Common myeloid progenitor, CD34-positive (primary cell): ENCODE results near the gene MT1B.
"Not testable (repeated sequence)": the region's sequence is repeated elsewhere in the genome, so short reads cannot be mapped to it uniquely, and the experiment has no call there.

Source experiments
- CTCF ChIA-PET: fragments of 350-600 bp; sonication (Branson Sonifier 250); formaldehyde crosslinking; loops from one replicate; lab custom pipeline; 2021; ENCODE audit warnings: antibody characterized with exemption; lab: Charles Lee
- POLR2A ChIA-PET: fragments of 350-600 bp; sonication (Branson Sonifier 250); formaldehyde crosslinking; loops from one replicate; lab custom pipeline; 2021; ENCODE audit warnings: antibody characterized with exemption; lab: Charles Lee
- DNase-seq, 3 donors: peaks; one replicate each; pipeline versions ENCODE4 v3.0.0 to v3.0.0-alpha.2; 2013
- H3K27ac ChIP-seq, 2 experiments: 1 replicate in 1 of 2; 2 replicates in 1 of 2; pipeline ENCODE4 v1.7.0; 2013; ENCODE audit warnings: inconsistent platforms in 2 of 2, low read length in 2 of 2, mild to moderate bottlenecking in 2 of 2, low read depth in 1 of 2, moderate library complexity in 1 of 2; ENCODE audit not compliant: severe bottlenecking in 2 of 2, insufficient read depth in 1 of 2, poor library complexity in 1 of 2
- H3K27me3 ChIP-seq, 5 experiments: replicated peaks in 2 of 5; 1 replicate in 3 of 5; 2 replicates in 2 of 5; pipeline versions ENCODE4 v1.6.1 to v1.7.0; 2013; ENCODE audit warnings: low read length in 4 of 5, mild to moderate bottlenecking in 2 of 5, moderate library complexity in 2 of 5, inconsistent platforms in 1 of 5; ENCODE audit not compliant: insufficient read depth in 5 of 5, control insufficient read depth in 4 of 5
- H3K36me3 ChIP-seq, 4 experiments: 1 replicate in 2 of 4; 2 replicates in 2 of 4; pipeline versions ENCODE4 v1.6.1 to v1.7.0; 2013; ENCODE audit warnings: low read length in 3 of 4, control low read depth in 1 of 4, mild to moderate bottlenecking in 1 of 4; ENCODE audit not compliant: control insufficient read depth in 4 of 4, insufficient read depth in 4 of 4
- H3K4me1 ChIP-seq, 4 experiments: 1 replicate in 3 of 4; 2 replicates in 1 of 4; pipeline versions ENCODE4 v1.6.1 to v1.7.1; 2013; ENCODE audit warnings: low read length in 3 of 4, mild to moderate bottlenecking in 3 of 4, control low read depth in 1 of 4, inconsistent platforms in 1 of 4, moderate library complexity in 1 of 4; ENCODE audit not compliant: control insufficient read depth in 4 of 4, insufficient read depth in 4 of 4; ENCODE audit errors: control extremely low read depth in 1 of 4
- H3K4me3 ChIP-seq, 7 experiments: 1 replicate in 4 of 7; 2 replicates in 3 of 7; pipeline versions ENCODE4 v1.5.1 to v1.7.0; 2013; ENCODE audit warnings: mild to moderate bottlenecking in 7 of 7, low read length in 6 of 7, moderate library complexity in 6 of 7, inconsistent platforms in 2 of 7, low read depth in 2 of 7, control low read depth in 1 of 7; ENCODE audit not compliant: insufficient read depth in 4 of 7, control insufficient read depth in 1 of 7; ENCODE audit errors: extremely low read depth in 1 of 7
- H3K9me3 ChIP-seq, 5 experiments: 1 replicate in 4 of 5; 2 replicates in 1 of 5; pipeline versions ENCODE4 v1.6.1 to v1.7.1; 2013; ENCODE audit warnings: low read length in 4 of 5, mild to moderate bottlenecking in 2 of 5, inconsistent platforms in 1 of 5, low read depth in 1 of 5, moderate library complexity in 1 of 5; ENCODE audit not compliant: control insufficient read depth in 4 of 5, insufficient read depth in 2 of 5; ENCODE audit errors: control extremely low read depth in 1 of 5
- WGBS: methylation state at CpG from one replicate; pipeline ENCODE4 v1.1.5; 2013; ENCODE audit not compliant: insufficient coverage; 5-methylcytosine and 5-hydroxymethylcytosine counted together

MT1B gene

GRCh38 chr16:56617212-56618085, 34.2 kb upstream of the MT1B start:
- 2% methylated on average over 40 of the region's 41 CpGs for WGBS
- peak in 2 of 3 donors; percentile 41 to 45 for DNase-seq
- CTCF ChIA-PET = interaction anchor here (0.6 to 1.4 kb wide), 3 partner anchors 17 to 107 kb away, joined by 3 read pairs; no protein-coding TSS in a partner anchor
- POLR2A ChIA-PET = no interaction called here
- no peak overlapping the region for H3K27ac ChIP-seq
- peak overlapping the region; percentile 10 to 64 (median 37) for H3K4me3 ChIP-seq
- H3K4me1 ChIP-seq = peaks cover 0 to 12% (median 9%) of the 10 kb centered on the region in 4 experiments
- peaks cover 2 to 37% (median 28%) of the 10 kb centered on the region in 5 experiments for H3K27me3 ChIP-seq
- no peaks in the 10 kb centered on the region for H3K9me3 ChIP-seq
- H3K36me3 ChIP-seq = no peaks in the 10 kb centered on the region

- H3K9me3 ChIP-seq = no peaks in the 10 kb centered on the region
- CTCF ChIA-PET = interaction anchor here (0.9 to 1.4 kb wide), 2 partner anchors 16 to 92 kb away, joined by 3 read pairs; no protein-coding TSS in a partner anchor
- H3K27ac ChIP-seq = no peak overlapping the region
- peaks cover 0 to 12% (median 9%) of the 10 kb centered on the region in 4 experiments for H3K4me1 ChIP-seq
- POLR2A ChIA-PET = no interaction called here
- no peaks in the 10 kb centered on the region for H3K36me3 ChIP-seq
- no peak for DNase-seq
- 73% methylated on average over 6 of the region's 6 CpGs for WGBS
- no peak overlapping the region for H3K4me3 ChIP-seq
- H3K27me3 ChIP-seq = peaks cover 2 to 38% (median 28%) of the 10 kb centered on the region in 5 experiments
Measured at GRCh38 chr16:56618138-56618537, 33.5 kb upstream of the MT1B start.

- peaks cover 2 to 57% (median 34%) of the 10 kb centered on the region in 5 experiments for H3K27me3 ChIP-seq
- H3K4me1 ChIP-seq = peaks cover 0 to 18% (median 12%) of the 10 kb centered on the region in 4 experiments
- ChIA-PET POLR2A (no interaction called here), CTCF (interaction anchor here (0.8 to 1.6 kb wide), 4 partner anchors 8 to 19 kb away, joined by 3 to 4 read pairs (median 4); no protein-coding TSS in a partner anchor)
- H3K36me3 ChIP-seq = no peaks in the 10 kb centered on the region
- no peak overlapping the region for H3K27ac ChIP-seq
- WGBS = 100% methylated on average over 4 of the region's 8 CpGs
- no peak for DNase-seq
- H3K9me3 ChIP-seq = no peaks in the 10 kb centered on the region
- no peak overlapping the region for H3K4me3 ChIP-seq
Measured at GRCh38 chr16:56620339-56620897, 31.3 kb upstream of the MT1B start.

GRCh38 chr16:56621665-56622445, 29.8 kb upstream of the MT1B start:
- Histone ChIP-seq H3K4me1 (peaks cover 0 to 24% (median 16%) of the 10 kb centered on the region in 4 experiments), H3K27me3 (peaks cover 0 to 64% (median 37%) of the 10 kb centered on the region in 5 experiments)
- H3K27ac ChIP-seq, H3K9me3 ChIP-seq, H3K36me3 ChIP-seq, H3K4me3 ChIP-seq, DNase-seq, POLR2A ChIA-PET: not testable (repeated sequence)
- CTCF ChIA-PET = interaction anchor here (1.2 to 1.6 kb wide), 2 partner anchors 10 to 14 kb away, joined by 3 to 4 read pairs; no protein-coding TSS in a partner anchor
- WGBS = 98% methylated on average over 4 of the region's 4 CpGs

- H3K9me3 ChIP-seq, H3K4me3 ChIP-seq, H3K27ac ChIP-seq, H3K36me3 ChIP-seq, DNase-seq, POLR2A ChIA-PET: not testable (repeated sequence)
- WGBS = 100% methylated on average over 2 of the region's 5 CpGs
- CTCF ChIA-PET = interaction anchor here (1.1 to 2.0 kb wide), 4 partner anchors 10 to 19 kb away, joined by 3 to 7 read pairs (median 5); no protein-coding TSS in a partner anchor
- Histone ChIP-seq H3K4me1 (peaks cover 0 to 15% (median 7%) of the 10 kb centered on the region in 4 experiments), H3K27me3 (peaks cover 0 to 60% (median 29%) of the 10 kb centered on the region in 5 experiments)
Measured at GRCh38 chr16:56623184-56623583, 28.5 kb upstream of the MT1B start.

GRCh38 chr16:56623637-56624036, 28.0 kb upstream of the MT1B start:
- Histone ChIP-seq H3K4me1 (peaks cover 0 to 15% (median 7%) of the 10 kb centered on the region in 4 experiments), H3K9me3 (no peaks in the 10 kb centered on the region), H3K27ac (no peak overlapping the region), H3K27me3 (peaks cover 0 to 59% (median 26%) of the 10 kb centered on the region in 5 experiments), H3K36me3 (no peaks in the 10 kb centered on the region), H3K4me3 (no peak overlapping the region)
- DNase-seq = no peak
- no CpG with 5 or more reads among the region's 2 CpGs for WGBS
- ChIA-PET CTCF (interaction anchor here (0.9 to 2.0 kb wide), 6 partner anchors 10 to 23 kb away, joined by 3 to 7 read pairs (median 4); no protein-coding TSS in a partner anchor), POLR2A (interaction anchor here (0.7 kb wide), 1 partner anchor 1900 kb away, joined by 3 read pairs; no protein-coding TSS in a partner anchor)
